ENCODE data around the gene USP54.

Gene USP54

GRCh38 chr10:73480158-73480557 is 111.0 kb downstream of the USP54 start:
- H3K4me3 ChIP-seq = no peak overlapping the region
- no peak overlapping the region for H3K27ac ChIP-seq

GRCh38 chr10:73478636-73479035 is 112.5 kb downstream of the USP54 start:
- H3K4me3 ChIP-seq = no peak overlapping the region
- H3K27ac ChIP-seq = no peak overlapping the region

DNA sequence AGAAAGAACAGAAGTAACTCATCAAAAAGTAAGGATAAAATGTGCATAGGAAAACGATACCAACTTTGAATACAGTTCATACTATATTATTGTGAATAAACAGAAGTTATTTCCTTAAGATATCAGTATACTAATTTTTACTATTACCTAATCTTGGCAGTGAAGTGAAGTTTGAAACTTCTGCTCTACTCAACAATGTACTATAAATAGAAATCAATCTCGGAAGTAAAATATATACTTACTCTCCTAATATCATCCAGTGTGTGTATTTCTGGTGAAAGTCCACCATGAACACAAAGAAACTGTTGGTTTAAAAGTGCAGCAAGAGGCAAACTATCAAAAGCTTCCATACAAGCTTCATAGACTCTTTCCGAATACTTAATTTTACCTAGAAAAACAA is 119.9 kb downstream of the USP54 start:
- H3K4me3 ChIP-seq = no peak overlapping the region
- H3K27ac ChIP-seq = no peak overlapping the region

DNA sequence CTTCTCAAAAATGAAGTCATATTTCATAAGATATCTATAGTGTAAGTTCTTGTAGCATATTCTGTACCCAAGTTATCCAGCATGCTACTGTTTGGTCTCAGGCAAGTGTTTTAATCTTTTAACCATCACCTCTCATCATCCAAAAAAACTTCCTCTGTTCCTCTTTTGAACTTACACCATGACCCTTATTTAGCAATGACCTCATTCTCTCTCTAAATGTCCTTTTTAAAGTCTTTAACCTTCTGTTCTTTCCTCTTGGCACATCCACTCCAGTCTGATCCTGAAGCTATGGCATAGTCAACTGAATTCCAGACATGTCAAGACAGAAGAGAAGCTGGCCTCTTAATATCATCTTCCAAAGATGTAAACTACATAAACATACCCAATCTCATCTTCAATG is 121.6 kb downstream of the USP54 start:
- Histone ChIP-seq H3K27ac (no peak overlapping the region), H3K4me3 (no peak overlapping the region)

DNA sequence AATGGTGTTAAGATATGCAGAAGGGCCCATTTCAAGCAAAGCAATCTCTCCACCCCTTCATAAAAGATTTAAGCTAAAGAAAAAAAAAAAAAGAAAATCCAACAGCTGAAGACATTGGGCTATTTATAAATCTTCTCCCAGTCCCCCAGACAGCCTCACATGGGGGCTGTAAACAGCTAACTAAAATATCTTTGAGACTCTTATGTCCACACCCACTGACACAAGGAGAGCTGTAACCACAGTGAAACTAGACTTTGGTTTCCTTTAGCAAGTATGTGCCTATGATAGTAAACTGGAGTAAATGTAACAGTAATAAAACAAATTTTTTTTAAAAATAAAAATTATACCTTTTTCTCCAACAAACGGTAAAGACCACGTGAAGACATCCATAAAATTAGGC is 123.9 kb downstream of the USP54 start:
- Histone ChIP-seq H3K4me3 (no peak overlapping the region), H3K27ac (no peak overlapping the region)

DNA sequence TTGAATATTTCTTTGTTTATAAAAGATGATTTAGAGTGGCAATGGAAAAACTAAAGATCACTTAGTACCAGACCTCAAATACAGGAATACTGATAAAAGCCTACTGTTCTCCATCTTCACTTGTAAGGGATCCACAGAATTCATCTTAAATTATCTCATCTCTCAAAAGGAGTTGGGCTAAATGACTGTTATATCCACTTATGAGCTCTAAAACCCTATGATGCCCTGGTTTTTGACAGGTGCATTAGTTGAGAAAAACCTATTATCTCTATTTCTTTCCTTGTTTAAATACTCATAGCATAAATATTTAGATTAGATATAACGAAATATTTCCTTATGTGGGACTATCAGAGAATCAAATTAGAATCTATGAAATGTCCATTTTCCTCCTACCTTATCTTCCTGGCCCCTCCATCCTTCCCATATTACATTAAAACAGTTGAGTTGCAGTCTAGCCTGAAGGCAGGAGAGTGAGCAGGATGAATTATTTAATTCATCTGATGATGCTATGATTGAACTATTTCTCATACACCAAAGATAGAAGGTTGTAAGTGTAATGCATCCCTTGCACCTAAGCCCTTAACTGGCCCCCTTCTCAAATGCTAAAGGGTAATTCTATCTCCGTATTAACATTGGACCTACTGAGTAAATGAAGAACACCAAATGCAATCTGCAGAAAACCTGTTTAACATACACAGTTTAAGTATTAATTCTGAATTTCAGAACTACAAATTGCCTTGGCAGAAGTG is 125.0 kb downstream of the USP54 start:
- H3K4me3 ChIP-seq = no peak overlapping the region
- no peak overlapping the region for H3K27ac ChIP-seq

- H3K27ac ChIP-seq = peak overlapping the region in 1 of 21 experiments; percentile 34
- no peak overlapping the region for H3K4me3 ChIP-seq
Measured at GRCh38 chr10:73460897-73461296, 130.2 kb downstream of the USP54 start.

DNA sequence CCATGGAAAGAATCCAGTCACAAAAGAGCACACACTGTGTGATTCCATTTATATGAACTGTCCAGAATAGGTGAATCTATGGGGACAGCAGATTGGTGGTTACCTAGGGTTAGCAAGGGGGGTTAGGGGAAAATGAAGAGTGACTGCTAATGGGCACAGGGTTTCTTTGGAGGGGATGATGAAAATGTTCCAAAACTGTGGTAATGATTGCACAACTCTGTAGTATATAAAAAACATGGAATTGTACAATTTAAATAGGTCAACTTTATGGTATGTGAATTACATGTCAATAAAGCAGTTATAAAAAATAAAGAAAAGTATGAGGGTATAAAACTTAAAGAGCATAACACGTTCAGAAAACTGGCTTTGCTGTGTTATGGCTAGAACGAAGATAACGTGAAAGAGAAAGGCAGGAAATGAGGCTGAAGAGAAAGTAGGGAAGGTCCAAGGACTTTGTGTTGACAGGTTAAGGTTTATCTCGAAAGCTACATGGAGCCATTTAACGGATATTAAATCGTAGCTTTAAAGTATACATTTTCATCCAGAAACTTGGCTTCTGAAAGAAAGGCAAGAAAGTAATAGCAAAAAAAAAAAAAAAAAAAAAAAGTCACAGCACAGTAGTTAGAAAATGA is 131.3 kb downstream of the USP54 start:
- no peak overlapping the region for H3K27ac ChIP-seq
- no peak overlapping the region for H3K4me3 ChIP-seq

DNA sequence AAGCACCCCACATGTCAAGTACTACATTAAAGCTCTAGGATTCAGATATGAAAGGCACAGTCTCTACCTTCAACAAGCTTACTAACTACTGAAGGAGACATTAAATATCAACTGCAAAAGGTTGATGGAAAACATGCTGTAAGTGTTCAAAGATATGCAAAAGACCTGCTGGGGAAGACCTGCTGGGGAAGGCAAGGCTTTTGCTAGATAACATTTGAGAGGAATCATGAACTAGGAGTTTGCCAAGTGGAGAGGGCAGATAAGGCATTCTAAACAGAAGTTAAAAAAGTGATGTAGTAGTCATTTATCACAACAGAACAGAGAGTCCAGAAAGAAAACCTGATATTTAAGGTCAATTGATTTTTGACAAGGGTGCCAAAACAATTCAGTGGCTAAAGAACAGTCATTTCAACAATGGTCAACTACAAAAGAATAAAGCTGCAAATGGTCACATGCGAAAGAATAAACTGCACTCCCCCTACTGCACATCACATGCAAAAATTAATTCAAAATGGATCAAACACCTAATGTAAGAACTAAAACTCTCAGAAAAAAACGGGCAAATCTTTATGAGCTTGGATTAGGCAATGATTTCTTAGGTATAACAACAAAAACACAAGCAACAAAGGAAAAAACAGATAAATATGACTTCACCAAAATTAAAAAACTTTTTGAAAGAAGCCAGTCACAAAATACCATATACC is 134.8 kb downstream of the USP54 start:
- Histone ChIP-seq H3K27ac (no peak overlapping the region), H3K4me3 (no peak overlapping the region)

DNA sequence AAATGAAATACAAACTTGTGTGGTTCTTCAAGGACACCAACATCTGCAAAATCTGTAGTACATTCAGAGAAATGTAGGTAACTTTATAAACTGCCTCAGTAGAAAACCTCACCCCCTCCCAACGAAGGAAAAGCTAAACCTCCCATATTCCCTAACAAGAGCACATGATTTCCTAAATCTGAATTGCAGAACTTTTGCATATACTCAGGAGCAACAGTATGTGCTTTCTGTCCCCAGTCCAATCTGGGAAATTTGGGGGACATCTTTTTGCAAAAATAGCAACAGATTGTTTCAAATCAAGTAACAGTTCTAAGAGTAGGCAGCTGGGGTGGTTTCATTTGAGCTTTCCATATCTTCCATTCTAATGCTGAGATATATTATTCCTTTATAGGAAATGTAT is 142.0 kb downstream of the USP54 start:
- H3K4me3 ChIP-seq = no peak overlapping the region
- H3K27ac ChIP-seq = no peak overlapping the region

GRCh38 chr10:73448384-73448783 is 142.8 kb downstream of the USP54 start:
- H3K27ac ChIP-seq = no peak overlapping the region
- H3K4me3 ChIP-seq = no peak overlapping the region

Measured in skin epidermis (tissue), 12 donors.